HL-60 (cell line): Measurements from ENCODE around the gene OPHN1.

Experiments
- DNase-seq, 2 experiments: peaks; one replicate each; pipeline ENCODE4 v3.0.0-alpha.2; 2010 to 2020; ENCODE audit warnings: low read depth in 1 of 2, low spot score in 1 of 2
- H3K27ac ChIP-seq: fragments of 250-450 bp; sonication (Bioruptor Pico); replicated peaks from 2 replicates; pipeline ENCODE4 v1.5.1; 2020; ENCODE audit warnings: mild to moderate bottlenecking, moderate library complexity
- H3K27me3 ChIP-seq: fragments of 250-450 bp; sonication (Bioruptor Pico); 2 replicates; pipeline ENCODE4 v1.5.1; 2021; ENCODE audit warnings: mild to moderate bottlenecking, moderate library complexity; ENCODE audit not compliant: insufficient read depth, poor library complexity, severe bottlenecking
- H3K4me3 ChIP-seq: replicated peaks from 2 replicates; pipeline ENCODE4 v1.5.1; 2011; ENCODE audit warnings: mild to moderate bottlenecking, control low read depth, low read length; ENCODE audit not compliant: insufficient read depth
- CTCF ChIP-seq: IDR thresholded peaks from one replicate; pipeline ENCODE4 v1.5.1; 2011; ENCODE audit warnings: low read length, control low read depth, inconsistent platforms; ENCODE audit not compliant: insufficient read depth
- GABPA ChIP-seq: IDR thresholded peaks from 2 replicates; pipeline ENCODE4 v1.6.1; 2012; ENCODE audit warnings: low read depth
- POLR2AphosphoS5 ChIP-seq: IDR thresholded peaks from 2 replicates; pipeline ENCODE4 v1.6.1; 2012; ENCODE audit warnings: low read depth
- REST ChIP-seq: IDR thresholded peaks from 2 replicates; pipeline ENCODE4 v1.6.1; 2012; ENCODE audit warnings: low read depth; ENCODE audit not compliant: insufficient replicate concordance
- SPI1 ChIP-seq: IDR thresholded peaks from 2 replicates; pipeline ENCODE4 v1.6.1; 2012; ENCODE audit warnings: low read depth, mild to moderate bottlenecking, borderline replicate concordance

OPHN1 gene

DNA sequence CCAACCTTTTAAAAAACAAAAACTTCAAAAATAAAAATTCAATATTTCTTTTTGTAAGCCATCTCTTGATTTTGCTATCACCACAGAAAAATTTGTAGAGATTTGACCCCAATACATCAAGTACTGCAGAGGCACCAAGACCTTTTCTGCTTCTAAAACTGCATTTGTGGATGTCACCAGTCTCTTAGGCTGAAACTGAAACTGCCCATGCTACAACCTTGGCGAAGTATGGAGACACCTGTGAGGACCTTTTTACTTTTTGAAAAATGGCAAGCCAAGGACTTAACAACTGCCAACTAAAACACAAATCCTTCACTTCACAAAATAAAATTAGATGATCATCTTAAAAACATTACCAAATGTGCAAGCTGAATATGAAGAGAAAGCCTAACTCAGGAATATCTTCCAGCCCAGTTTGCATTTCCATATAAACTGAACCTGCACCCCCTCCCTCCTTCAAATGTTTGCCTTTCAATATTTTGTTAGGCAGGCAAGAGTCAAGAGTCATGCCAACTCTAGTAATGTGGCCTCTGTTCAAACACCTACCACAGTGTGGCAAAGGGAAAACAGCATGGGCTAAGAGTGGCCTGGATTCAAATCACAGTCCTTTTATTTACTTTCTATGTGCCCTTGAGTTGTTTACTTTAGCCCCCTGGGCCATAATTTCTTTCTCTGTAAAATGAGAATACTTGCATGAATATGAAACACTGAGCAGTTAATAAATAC is 389.4 kb downstream of the OPHN1 start:
- Histone ChIP-seq H3K27ac (no peak overlapping the region), H3K4me3 (no peak overlapping the region), H3K27me3 (no peaks in the 10 kb centered on the region)
- no peak for DNase-seq
- no peak for TF ChIP-seq SPI1
- no peak for TF ChIP-seq GABPA
- no peak for TF ChIP-seq REST
- TF ChIP-seq POLR2AphosphoS5 = no peak
- no peak for TF ChIP-seq CTCF

DNA sequence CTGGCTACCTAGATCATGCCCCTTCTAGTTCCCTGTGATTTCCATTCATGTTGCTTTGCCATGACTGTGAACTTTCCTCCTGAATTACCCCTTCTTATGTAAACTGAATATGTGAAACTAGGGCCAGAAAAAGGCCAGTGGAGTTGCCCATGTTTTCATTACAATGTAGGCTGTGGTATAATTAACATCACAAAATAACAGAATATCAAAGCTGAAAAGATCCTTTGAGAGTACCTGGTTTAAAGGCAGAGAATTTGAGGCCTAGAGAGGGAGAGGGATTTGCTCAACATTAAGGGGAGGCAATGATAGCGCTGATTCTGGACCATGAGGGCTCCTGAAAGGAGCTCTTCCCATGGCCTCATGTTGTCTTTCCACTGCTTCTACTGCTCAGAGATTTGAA is 392.2 kb downstream of the OPHN1 start:
- Histone ChIP-seq H3K4me3 (no peak overlapping the region), H3K27ac (no peak overlapping the region), H3K27me3 (no peaks in the 10 kb centered on the region)
- no peak for DNase-seq
- TF ChIP-seq SPI1 = no peak

- peak in 1 of 2 experiments; percentile 48 for DNase-seq
- Histone ChIP-seq H3K27ac (no peak overlapping the region), H3K27me3 (no peaks in the 10 kb centered on the region), H3K4me3 (no peak overlapping the region)
- peak; percentile 52 for TF ChIP-seq CTCF
- no peak for TF ChIP-seq REST
Observed at GRCh38 chrX:68018248-68019203, 414.8 kb downstream of the OPHN1 start.

DNA sequence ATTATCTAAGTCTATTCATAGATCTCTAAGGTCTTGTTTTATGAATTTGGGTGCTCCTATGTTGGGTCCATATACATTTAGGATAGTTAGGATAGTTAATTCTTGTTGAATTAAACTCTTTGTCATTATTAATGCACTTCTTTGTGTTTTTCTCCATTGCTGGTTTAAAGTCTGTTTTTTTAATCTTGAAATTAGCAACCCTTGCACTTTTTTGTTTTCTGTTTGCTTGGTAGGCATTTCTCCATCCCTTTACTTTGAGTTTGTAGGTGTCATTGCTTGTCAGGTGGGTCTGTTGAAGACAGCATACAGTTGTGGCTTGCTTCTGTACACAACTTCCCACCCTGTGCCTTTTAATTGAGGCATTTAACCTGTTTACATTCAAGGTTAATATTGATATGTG is 434.8 kb downstream of the OPHN1 start:
- no peak overlapping the region for H3K27ac ChIP-seq
- TF ChIP-seq SPI1 (no peak), REST (no peak), POLR2AphosphoS5 (no peak), GABPA (no peak), CTCF (no peak)
- H3K4me3 ChIP-seq = no peak overlapping the region
- no peak for DNase-seq
- no peaks in the 10 kb centered on the region for H3K27me3 ChIP-seq
